BJ (cell line): ENCODE data around the gene ZIC4. TPM values are rescaled to one million over a fixed set of nuclear protein-coding genes. Genes with fewer than 3 reads are reported as not detected.
A peak's percentile ranks its signal among the peaks of the same experiment; 100 is the strongest.

Experiments used
- CTCF ChIA-PET: fragments of 350-600 bp; formaldehyde crosslinking; extraction: SDS; loops from one replicate; lab custom pipeline; 2021; ENCODE audit warnings: antibody characterized with exemption, inconsistent platforms; lab: Yijun Ruan, JAX
- POLR2A ChIA-PET: fragments of 300-600 bp; sonication (Branson Sonifier 250); formaldehyde crosslinking; extraction: SDS; loops from one replicate; lab custom pipeline; 2021; ENCODE audit warnings: antibody characterized with exemption; lab: Charles Lee
- DNase-seq: peaks from one replicate; pipeline ENCODE4 v3.0.0-alpha.2; 2011; ENCODE audit warnings: low read depth
- H3K27me3 ChIP-seq: 2 replicates; pipeline ENCODE4 v1.6.0; 2011; ENCODE audit warnings: low read length; ENCODE audit not compliant: control insufficient read depth, insufficient read depth
- H3K36me3 ChIP-seq: 2 replicates; pipeline ENCODE4 v1.5.1; 2011; ENCODE audit warnings: low read length; ENCODE audit not compliant: control insufficient read depth, insufficient read depth
- H3K4me3 ChIP-seq: 2 replicates; pipeline ENCODE4 v1.5.1; 2011; ENCODE audit warnings: low read depth, mild to moderate bottlenecking, control low read depth, low read length
- CTCF ChIP-seq: IDR thresholded peaks from 2 replicates; pipeline ENCODE4 v1.5.1; 2011; ENCODE audit warnings: low read depth, mild to moderate bottlenecking, control low read depth, inconsistent platforms, low read length, moderate library complexity; ENCODE audit not compliant: insufficient read depth
- polyA plus RNA-seq: library from polyadenylated mRNA; depleted of rRNA; stranded (reverse); fragments of >200 nt; gene quantifications from 2 replicates; pipeline ENCODE4 v1.2.3, GENCODE V29; 2011

Gene ZIC4
- polyA plus RNA-seq, 1 experiment = 3.2 TPM

GRCh38 chr3:147414390-147415138 lies 8.2 kb upstream of the ZIC4 start:
- TF ChIP-seq CTCF = no peak
- CTCF ChIA-PET = no interaction called here
- no peaks in the 10 kb centered on the region for H3K36me3 ChIP-seq
- no peak for DNase-seq
- H3K27me3 ChIP-seq = peaks cover 4% of the 10 kb centered on the region
- POLR2A ChIA-PET = no interaction called here
- H3K4me3 ChIP-seq = no peak overlapping the region

- TF ChIP-seq CTCF = no peak
- no peak for DNase-seq
- H3K36me3 ChIP-seq = no peaks in the 10 kb centered on the region
- H3K27me3 ChIP-seq = peaks cover 6% of the 10 kb centered on the region
- POLR2A ChIA-PET = no interaction called here
- no peak overlapping the region for H3K4me3 ChIP-seq
- CTCF ChIA-PET = no interaction called here
Measured at GRCh38 chr3:147413686-147414389, 7.5 kb upstream of the ZIC4 start.

DNA sequence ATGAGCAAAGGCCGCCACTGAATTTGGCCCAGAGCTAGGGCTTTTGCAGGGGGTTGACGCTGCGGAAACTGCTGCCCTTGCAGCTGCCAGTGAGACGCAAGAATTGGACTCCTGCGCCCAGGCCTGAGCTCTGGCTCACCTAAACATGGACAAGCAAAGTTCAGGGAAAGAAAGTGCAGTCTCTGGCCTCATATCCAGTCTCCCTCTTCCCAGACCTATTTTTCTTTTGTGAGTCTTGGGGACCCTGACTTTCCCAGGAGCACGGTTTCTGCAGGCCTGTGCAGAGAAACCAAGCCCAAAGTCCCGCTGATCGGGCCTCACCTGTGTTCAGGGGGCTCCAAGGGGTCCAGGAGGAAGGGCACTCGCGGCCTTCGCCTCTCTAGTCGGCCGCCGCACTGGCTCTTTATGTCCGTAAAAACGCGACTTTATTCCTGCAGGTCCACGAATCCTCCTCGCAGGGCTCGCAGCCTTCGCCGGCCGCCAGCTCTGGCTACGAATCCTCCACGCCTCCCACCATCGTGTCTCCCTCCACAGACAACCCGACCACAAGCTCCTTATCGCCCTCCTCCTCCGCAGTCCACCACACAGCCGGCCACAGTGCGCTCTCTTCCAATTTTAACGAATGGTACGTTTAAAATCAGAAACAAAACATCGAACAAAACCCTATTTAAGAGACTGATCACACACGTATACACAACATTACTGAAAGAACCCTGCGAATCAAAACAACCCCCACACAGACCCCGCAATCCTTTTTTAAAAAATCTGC lies 6.8 kb upstream of the ZIC4 start:
- POLR2A ChIA-PET = no interaction called here
- no peak overlapping the region for H3K4me3 ChIP-seq
- no peak for DNase-seq
- CTCF ChIA-PET = no interaction called here
- TF ChIP-seq CTCF = no peak
- H3K27me3 ChIP-seq = peaks cover 10% of the 10 kb centered on the region
- H3K36me3 ChIP-seq = no peaks in the 10 kb centered on the region

- no peak for DNase-seq
Measured at GRCh38 chr3:147412261-147412916, 6.0 kb upstream of the ZIC4 start.

More at GRCh38 chr3:147412261-147412916, 6.0 kb upstream of the ZIC4 start:
- peak overlapping the region; percentile 60 for H3K4me3 ChIP-seq
- peaks cover 11% of the 10 kb centered on the region for H3K27me3 ChIP-seq
- no peaks in the 10 kb centered on the region for H3K36me3 ChIP-seq
- POLR2A ChIA-PET = no interaction called here
- CTCF ChIA-PET = interaction anchor here (1.2 to 1.6 kb wide), 3 partner anchors 8 to 534 kb away, joined by 3 read pairs; no protein-coding TSS in a partner anchor
- TF ChIP-seq CTCF = no peak
